Islet precursor cell (in vitro differentiated cells): ENCODE data around the gene HIF1AN.
A peak's percentile ranks its signal among the peaks of the same experiment; 100 is the strongest.
"Not testable (repeated sequence)": the region's sequence is repeated elsewhere in the genome, so short reads cannot be mapped to it uniquely, and the experiment has no call there.

Source experiments
- DNase-seq: peaks from one replicate; pipeline ENCODE4 v3.0.0-alpha.2; 2018

The HIF1AN gene

DNA sequence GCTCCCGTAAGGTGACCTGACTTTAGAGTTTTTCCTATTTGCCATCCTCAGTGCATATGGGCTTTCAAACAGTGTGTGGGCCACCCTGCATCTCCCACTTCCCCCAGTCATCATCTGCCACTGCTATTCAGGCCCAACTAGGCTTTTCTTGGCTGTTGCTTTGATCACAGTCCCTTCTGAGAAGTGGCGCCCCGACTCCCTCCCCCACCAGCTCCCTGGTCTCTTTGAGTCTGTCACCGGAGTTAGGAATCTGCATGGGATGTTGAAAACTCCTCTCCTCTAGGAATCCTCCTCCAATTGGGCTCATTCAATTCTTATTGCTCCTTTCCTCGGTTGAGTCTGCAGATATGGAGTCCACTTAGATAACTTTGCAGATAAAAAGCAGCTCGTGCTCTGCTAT is 32.1 kb downstream of the HIF1AN start:
- peak; percentile 37 for DNase-seq

DNA sequence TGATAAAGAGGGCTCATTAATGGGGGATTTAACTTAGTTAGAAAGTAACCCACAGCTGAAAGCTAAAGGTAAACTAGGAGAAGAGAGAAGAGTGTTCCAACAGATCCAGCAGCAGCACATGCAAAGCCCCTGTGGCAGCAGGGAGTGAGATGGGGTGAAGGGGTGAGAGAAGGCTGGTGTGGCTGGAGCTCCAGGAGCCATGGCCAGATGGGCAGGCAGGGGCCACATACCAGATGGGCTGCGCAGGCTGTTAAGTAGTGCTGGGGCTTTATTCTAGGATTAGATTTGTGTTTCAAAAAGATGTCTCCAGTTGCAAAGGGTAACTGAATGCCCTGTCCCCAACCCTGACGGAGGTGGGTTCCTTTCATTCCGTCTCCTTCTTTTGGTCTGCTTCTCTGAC is 33.2 kb downstream of the HIF1AN start:
- DNase-seq, result no peak

DNA sequence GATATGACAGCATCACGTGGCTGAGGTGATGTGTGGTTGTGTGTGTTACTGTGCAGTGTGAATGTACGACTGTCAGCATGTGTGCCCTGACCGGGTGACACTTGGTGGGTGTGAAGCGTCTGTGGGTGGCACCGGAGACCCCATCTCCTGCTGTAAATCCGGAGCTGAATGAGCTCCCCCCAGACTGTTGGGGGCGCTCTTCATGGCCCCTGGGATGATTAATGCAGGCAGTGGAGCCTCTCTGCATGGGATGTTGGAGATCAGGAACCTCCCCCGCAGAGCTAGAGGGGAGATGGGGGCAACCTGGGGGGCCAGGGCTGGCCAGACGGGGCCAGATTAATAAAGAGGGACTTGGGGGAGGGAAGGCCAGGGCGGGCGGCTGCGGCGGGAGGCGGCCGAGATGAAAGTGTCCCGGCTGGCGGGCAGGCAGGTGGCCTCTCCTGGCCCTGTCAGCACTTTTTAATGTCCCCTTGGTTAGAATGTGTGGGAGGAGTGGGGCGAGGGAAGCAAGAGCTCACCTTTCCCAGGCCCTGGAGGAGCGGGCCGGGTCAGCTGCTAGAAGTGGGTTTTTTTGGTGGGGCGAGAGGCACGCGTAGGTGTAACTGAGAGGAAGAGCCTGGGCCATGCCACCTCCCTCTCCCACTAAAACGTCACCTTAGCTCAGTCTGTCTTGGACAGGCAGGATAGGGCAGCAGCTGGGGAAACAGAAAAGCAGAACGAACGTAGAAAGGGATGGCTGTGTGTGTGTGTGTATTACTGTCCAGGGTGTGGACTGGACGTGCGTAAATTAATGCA is 34.1 kb downstream of the HIF1AN start:
- DNase-seq, result peak; percentile 60

DNA sequence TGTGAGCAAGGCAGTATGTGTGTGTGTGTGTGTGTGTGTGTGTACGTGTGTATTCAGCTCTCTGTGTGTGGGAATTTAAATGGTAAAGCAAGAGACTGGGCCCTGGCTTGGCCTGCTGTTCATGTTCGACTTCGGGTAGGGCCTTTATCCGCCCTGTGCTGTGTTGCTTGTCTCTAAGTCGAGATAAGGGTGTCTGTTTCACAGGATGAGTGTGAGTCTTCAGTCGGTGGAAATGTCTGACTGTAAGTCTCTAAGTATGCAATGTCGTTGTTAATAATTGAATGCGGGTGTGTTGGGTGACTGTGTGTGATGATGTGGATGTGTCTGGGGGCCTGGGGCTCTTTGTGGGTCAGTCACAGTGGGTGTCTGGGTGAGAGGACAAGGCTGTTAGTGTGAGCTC is 34.8 kb downstream of the HIF1AN start:
- peak; percentile 38 for DNase-seq

DNA sequence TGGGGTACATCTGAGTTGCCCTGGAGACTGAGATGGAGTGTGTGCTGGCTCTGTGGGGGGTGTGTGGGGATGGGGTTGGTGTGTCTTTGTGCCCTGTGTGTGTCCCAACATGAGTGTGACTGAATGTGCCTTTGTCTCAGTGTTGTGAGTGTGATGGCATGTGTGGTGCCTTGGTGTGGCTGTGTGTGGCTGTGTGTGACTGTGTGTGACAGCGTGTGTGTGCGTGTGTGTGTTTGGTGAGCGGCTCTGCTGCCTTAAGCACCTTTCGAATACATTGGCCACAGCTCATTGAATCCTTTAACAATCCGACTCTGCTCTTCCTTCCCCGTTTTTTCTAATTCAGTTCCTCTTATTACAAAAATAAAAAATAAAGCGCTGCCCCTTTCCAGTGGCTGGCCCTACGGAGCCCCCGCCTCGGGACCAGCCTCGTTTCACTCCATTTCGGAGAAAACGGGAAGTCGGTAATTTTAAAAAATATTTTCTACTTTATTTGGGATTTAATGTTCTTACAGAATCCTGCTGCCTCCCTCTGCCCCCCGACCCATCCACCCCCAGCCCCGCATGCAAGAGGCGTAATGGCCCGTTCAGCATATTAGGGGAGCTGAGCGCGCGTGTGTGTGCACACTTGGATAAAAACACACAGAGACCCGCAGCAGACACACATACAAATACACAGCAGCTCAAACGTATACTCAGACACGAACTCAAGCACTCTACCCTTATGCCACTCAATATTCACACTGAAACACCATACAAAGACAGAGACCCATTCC is 35.5 kb downstream of the HIF1AN start:
- DNase-seq, result peak; percentile 29

DNA sequence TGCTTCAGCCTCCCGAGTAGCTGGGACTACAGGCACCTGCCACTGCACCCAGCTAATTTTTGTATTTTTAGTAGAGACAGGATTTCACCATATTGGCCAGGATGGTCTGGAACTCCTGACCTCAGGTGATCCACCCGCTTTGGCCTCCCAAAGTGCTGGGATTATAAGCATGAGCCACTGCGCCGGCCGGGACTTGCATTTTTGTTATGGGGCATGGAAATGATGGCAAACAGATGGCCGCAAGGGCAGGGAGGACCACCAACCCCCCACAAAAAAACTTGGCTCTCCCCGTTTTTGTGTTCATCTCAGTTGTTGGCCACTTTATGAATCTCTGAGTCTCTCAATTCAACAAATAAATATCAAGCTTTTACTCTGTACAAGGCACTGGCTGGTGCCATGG is 39.4 kb downstream of the HIF1AN start:
- not testable (repeated sequence) for DNase-seq

DNA sequence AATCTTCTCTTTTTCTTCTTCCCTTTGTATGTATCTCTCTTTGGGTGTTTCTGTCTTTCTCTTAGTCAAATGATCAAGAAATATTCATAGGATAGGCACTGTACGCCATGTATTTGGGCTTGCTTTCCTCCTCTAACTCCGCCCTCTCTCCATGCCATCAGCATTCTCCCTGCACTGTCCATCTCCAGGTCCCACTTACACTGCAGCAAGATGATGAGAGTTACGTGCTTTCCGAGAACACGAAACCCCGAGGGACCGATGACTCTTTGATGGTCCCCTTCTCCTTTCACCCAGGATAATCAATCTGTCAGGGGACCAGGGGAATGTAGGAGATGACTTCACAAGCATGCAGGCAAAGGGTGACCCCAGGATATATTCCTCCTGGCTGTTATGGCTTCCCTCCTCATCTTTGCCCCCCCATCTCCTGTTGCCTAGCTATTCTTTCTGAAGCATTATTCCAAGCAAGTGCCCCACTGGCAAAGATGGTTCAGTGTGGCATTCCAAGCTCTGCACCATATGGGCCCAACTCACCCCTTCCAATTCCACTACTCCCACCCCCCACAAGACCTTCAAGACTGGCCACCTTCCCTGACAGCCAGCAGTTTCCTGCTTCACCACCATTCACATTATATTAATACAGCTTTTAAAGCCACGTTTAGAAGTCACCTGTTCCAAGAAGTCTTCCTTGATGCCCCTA is 40.0 kb downstream of the HIF1AN start:
- DNase-seq, result no peak

DNA sequence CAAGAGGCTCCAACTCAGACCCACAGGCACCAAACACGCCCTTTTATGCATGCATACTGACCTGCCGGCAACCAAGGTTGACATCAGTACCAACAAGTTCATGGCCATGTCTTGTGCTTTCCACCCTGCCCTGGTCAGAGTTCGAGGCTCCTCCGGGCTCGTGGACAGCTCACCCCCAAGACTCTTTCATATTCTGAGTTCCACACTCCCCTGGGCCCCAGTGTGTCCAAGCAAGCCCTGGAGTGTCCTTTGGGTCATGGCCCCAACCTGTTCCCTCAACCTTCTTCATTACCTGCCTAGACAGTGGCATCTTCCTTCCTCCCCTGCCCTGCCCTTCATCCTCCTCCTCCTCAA is 40.5 kb downstream of the HIF1AN start:
- no peak for DNase-seq

DNA sequence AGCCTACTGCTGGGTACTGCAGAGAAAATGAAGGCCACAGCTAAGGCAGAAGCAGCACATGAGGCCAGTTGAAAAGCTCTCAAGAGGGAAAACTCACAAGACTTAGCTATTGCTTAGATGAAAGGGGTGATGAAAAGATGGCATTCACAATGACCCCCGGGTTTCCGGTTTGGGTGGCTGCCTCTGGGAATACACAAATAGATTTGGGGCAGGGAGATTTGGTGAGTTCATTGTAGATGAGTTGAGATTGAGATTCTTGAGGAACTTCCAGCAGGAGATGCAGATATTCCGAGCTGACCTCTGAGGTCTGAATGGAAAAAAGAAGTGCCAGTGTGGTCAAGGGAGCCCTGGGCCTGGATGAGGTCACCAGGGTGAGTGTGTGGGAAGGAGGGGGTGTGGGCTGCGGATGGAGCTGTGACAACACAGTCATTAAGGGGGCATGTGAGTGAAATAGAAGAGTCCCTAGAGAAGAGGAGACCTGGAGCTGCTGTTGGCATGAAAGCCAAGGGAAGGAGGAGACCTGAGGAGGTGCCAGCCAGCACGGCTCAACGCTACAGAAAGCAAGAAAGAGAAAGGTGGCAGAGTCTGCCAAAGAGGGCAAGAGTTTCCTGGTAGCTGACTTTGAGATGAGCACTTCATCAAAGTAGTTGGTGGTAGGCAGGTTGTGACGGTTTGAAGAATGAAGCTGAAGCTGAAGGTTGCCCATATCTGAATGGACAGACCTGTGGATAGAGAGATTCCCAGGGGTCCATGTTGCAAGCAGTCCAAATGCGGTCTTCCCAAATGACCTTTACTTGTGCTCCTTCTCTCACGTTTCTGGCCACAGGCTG is 43.7 kb downstream of the HIF1AN start:
- DNase-seq, result no peak

DNA sequence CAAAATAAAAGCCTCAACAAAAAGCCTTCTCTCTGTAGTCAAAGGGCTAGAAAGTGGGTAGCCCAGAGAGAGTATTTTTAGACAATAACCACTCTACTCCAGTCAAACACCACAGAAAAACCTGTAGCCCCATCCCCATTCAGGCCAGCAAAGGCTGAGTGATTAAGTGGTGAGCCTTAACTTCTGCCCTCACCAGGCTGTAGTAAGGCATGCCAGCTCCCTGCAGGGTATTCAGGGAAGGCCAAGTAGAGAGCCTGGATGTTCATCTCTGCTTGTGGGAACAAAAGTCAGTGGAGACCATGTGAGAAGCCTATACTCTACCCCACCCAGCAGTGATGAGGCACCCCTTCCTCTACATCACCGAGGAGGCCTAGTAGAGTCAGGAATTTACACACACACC is 51.2 kb downstream of the HIF1AN start:
- DNase-seq, result no peak

DNA sequence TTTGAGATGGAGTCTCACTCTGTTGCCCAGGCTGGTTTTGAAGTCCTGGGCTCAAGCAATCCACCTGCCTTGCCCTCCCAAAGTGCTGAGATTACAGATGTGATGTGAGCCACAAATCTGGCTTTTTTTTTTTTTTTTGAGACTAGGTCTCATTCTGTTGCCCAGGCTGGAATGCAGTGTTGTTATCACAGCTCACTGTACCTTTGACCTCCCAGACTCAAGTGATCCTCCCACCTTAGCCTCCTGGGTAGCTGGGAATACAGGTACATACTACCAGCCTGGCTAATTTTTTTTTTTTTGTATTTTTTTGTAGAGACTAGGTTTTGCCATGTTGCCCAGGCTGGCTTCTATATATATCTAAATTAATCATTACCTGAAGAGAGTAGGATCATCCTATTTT is 62.4 kb downstream of the HIF1AN start:
- no peak for DNase-seq

DNA sequence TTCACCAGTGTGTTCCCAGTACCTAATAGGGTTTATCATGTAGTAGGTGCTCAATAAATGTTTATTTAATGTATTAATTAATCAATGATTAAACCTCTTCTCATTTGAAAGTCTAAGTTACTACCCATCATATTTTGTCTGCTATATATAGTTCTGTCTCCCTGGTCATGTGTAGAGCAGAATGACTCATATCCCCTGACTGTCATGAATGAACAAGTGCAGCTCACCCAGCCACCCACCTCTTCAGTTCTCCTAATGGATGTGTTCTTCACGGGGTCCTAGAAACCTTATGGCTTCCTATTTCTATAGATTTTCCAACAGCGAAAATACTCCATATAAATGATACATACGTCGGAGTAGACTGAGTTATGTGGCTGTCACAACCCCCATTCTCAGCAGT is 64.5 kb downstream of the HIF1AN start:
- DNase-seq, result no peak

DNA sequence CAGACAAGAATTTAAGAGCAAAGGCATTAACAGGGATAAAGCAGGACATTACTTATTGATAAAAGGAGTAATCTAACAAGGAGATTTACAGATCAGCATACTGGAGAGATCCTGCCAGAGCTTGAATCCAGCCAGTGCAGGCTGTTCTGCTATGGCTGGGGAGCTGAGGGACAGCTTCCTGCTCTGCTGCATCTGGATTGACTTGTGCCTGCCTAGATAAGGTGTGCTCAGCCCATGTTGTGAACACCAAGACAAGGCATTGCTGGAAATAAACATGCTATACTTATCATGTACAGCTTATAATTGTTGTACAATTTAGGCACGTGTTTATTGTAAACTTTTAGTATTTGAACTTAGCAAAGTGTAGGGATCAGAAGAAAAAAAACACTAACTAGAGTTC is 71.7 kb downstream of the HIF1AN start:
- no peak for DNase-seq
